DND-41 (cell line): ENCODE data around the gene COL23A1.

Experiments used
- ATAC-seq: fragments of 200-7000 bp; cut with Tn5 transposase; 3 replicates; pipeline ENCODE4 v1.9.1; 2021; ENCODE audit warnings: low read depth; ENCODE audit not compliant: insufficient read depth
- DNase-seq: peaks from one replicate; pipeline ENCODE4 v3.0.0-alpha.2; 2020
- H2AFZ ChIP-seq: 2 replicates; pipeline ENCODE4 v1.6.0; 2012; ENCODE audit warnings: low read depth, low read length
- H3K27ac ChIP-seq: 2 replicates; pipeline ENCODE4 v1.5.1; 2012; ENCODE audit warnings: low read length, inconsistent platforms
- H3K27me3 ChIP-seq: fragments of 200-600 bp; sonication (generic); 2 replicates; pipeline ENCODE4 v1.6.0; 2012; ENCODE audit warnings: low read length, mild to moderate bottlenecking, inconsistent platforms; ENCODE audit not compliant: insufficient read depth, poor library complexity
- H3K36me3 ChIP-seq: 2 replicates; pipeline ENCODE4 v1.5.1; 2012; ENCODE audit warnings: low read length, inconsistent platforms; ENCODE audit not compliant: insufficient read depth
- H3K4me1 ChIP-seq: 2 replicates; pipeline ENCODE4 v1.5.1; 2012; ENCODE audit warnings: mild to moderate bottlenecking, low read length; ENCODE audit not compliant: insufficient read depth
- H3K4me2 ChIP-seq: 2 replicates; pipeline ENCODE4 v1.6.0; 2012; ENCODE audit warnings: mild to moderate bottlenecking, moderate library complexity, low read length, inconsistent platforms; ENCODE audit not compliant: insufficient read depth
- H3K4me3 ChIP-seq, 2 experiments: fragments of 200-600 bp in 1 of 2; shearing (Covaris generic) in 1 of 2; 2 replicates each; pipeline ENCODE4 v1.5.1; 2012 to 2016; ENCODE audit warnings: inconsistent platforms in 2 of 2, low read length in 2 of 2, mild to moderate bottlenecking in 2 of 2, low read depth in 1 of 2, moderate library complexity in 1 of 2
- H3K79me2 ChIP-seq: 2 replicates; pipeline ENCODE4 v1.6.0; 2012; ENCODE audit warnings: low read length, inconsistent platforms; ENCODE audit not compliant: insufficient read depth
- H3K9ac ChIP-seq: 2 replicates; pipeline ENCODE4 v1.6.0; 2012; ENCODE audit warnings: low read depth, mild to moderate bottlenecking, inconsistent platforms, low read length, moderate library complexity
- H3K9me3 ChIP-seq: 2 replicates; pipeline ENCODE4 v1.5.1; 2012; ENCODE audit warnings: low read length, moderate library complexity, mild to moderate bottlenecking, inconsistent platforms; ENCODE audit not compliant: insufficient read depth, severe bottlenecking
- H4K20me1 ChIP-seq: 2 replicates; pipeline ENCODE4 v1.6.0; 2012; ENCODE audit warnings: low read length; ENCODE audit not compliant: insufficient read depth
- EZH2 ChIP-seq: IDR thresholded peaks from 3 replicates; pipeline ENCODE4 v1.6.1; 2012; ENCODE audit warnings: borderline replicate concordance, low read depth, mild to moderate bottlenecking, moderate library complexity, low read length, inconsistent platforms; ENCODE audit not compliant: severe bottlenecking
- TF ChIP-seq, protein P1 (sequence below): IDR thresholded peaks from 2 replicates; pipeline ENCODE4 v1.5.1; 2012; ENCODE audit warnings: borderline replicate concordance, low read length, moderate library complexity, mild to moderate bottlenecking; ENCODE audit not compliant: poor library complexity, severe bottlenecking; ENCODE audit errors: extremely low read depth

COL23A1 gene

DNA sequence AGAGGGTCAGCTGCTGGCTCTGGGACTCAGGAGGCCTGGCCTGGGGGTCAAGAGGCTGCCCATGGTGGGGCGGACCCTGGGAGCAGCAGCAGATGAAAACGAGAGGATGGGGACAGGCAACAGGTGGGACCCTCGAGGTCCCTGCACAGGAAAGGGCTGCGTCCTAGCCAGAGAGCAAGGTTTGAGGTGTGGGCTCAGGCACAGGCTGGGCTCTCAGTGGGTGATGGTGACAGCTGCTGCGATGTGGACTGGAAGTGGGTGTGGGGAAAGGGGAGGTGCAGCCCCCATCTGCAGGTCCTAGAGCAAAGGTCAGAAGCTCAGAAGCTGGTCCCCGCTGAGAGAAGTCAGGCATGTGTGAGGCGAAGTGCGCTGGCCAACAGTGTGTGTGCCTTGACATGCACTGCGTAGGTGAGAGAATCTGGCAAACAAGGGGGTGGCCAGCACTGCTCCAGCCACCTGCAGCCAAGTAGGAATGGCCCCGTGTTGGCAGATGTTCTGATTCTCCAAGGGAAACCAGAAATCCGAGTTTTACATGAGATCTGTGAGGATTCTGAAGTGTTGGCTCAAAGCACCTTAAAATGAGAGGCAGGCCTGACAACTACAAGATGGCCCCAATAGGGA is 85.7 kb downstream of the COL23A1 start:
- no peaks in the 10 kb centered on the region for H3K9me3 ChIP-seq
- no peaks in the 10 kb centered on the region for H3K4me1 ChIP-seq
- DNase-seq (no peak), ATAC-seq (no peak)
- TF ChIP-seq EZH2 = no peak
- TF ChIP-seq, protein P1, sequence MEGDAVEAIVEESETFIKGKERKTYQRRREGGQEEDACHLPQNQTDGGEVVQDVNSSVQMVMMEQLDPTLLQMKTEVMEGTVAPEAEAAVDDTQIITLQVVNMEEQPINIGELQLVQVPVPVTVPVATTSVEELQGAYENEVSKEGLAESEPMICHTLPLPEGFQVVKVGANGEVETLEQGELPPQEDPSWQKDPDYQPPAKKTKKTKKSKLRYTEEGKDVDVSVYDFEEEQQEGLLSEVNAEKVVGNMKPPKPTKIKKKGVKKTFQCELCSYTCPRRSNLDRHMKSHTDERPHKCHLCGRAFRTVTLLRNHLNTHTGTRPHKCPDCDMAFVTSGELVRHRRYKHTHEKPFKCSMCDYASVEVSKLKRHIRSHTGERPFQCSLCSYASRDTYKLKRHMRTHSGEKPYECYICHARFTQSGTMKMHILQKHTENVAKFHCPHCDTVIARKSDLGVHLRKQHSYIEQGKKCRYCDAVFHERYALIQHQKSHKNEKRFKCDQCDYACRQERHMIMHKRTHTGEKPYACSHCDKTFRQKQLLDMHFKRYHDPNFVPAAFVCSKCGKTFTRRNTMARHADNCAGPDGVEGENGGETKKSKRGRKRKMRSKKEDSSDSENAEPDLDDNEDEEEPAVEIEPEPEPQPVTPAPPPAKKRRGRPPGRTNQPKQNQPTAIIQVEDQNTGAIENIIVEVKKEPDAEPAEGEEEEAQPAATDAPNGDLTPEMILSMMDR = no peak
- no peaks in the 10 kb centered on the region for H4K20me1 ChIP-seq
- H3K36me3 ChIP-seq = no peaks in the 10 kb centered on the region
- no peaks in the 10 kb centered on the region for H3K79me2 ChIP-seq
- H2AFZ ChIP-seq = no peak overlapping the region
- H3K27ac ChIP-seq = no peak overlapping the region
- H3K4me2 ChIP-seq = no peak overlapping the region
- no peaks in the 10 kb centered on the region for H3K27me3 ChIP-seq
- H3K9ac ChIP-seq = no peak overlapping the region
- H3K4me3 ChIP-seq = no peak overlapping the region

DNA sequence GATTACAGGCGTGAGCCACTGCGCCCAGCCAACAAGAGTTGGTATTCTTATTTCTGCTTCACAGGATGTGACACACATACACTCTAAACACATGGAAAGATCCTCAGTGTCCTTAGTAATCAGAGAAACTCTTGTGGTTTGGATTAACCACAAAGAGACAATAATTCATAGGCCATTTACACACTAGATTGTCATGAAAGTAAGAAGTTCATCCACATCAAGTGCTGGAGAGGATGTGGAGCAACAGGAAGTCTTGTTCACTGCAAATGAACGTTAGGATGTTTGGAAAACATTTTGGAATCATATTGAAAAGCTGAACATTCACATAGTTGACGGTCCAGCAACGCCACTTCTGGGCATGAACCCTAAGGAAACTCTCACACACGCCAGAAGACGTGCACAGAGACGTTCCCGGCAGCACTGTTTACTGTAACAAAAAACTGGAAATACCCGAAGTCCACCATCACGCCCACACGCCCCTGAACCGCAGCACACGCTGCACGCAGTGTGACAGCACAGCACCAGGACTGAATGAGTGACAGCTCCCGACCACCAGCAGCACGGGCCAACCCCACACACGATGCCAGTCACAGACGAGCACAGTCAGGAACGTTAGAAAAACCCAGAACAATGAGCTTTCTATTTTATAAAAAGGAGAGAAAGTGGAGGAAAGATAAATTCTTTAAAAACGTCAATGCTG is 87.6 kb downstream of the COL23A1 start:
- Histone ChIP-seq H3K27ac (no peak overlapping the region), H3K79me2 (no peaks in the 10 kb centered on the region), H3K4me1 (no peaks in the 10 kb centered on the region), H2AFZ (no peak overlapping the region), H3K9ac (no peak overlapping the region), H3K4me2 (no peak overlapping the region), H3K4me3 (no peak overlapping the region), H4K20me1 (no peaks in the 10 kb centered on the region), H3K9me3 (no peaks in the 10 kb centered on the region), H3K36me3 (no peaks in the 10 kb centered on the region), H3K27me3 (no peaks in the 10 kb centered on the region)
- DNase-seq = no peak
- TF ChIP-seq, protein P1 = no peak
- TF ChIP-seq EZH2 = no peak
- ATAC-seq = no peak

DNA sequence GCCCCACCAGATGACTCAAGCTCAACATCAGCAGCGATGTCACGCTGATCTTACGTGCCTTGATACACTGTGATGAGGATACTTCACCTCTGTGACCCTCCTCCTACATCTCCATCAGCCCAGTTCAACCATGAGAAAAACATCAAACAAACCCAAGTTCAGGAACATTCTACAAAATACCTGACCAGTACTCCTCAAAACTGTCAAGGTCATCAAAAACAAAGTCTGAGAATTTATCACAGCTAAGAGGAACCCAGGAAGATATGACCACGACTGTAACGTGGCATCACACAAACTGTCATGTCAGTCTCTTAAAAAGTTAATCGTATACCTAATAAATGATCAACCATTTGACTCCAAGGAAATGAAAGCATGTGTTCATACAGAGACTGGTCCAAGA is 90.8 kb downstream of the COL23A1 start:
- Histone ChIP-seq H4K20me1 (no peaks in the 10 kb centered on the region), H3K4me1 (no peaks in the 10 kb centered on the region), H3K27me3 (no peaks in the 10 kb centered on the region), H3K4me2 (no peak overlapping the region), H3K9me3 (no peaks in the 10 kb centered on the region), H3K27ac (no peak overlapping the region), H3K9ac (no peak overlapping the region), H3K36me3 (no peaks in the 10 kb centered on the region), H3K79me2 (no peaks in the 10 kb centered on the region), H3K4me3 (no peak overlapping the region), H2AFZ (no peak overlapping the region)
- TF ChIP-seq, protein P1 = no peak
- no peak for TF ChIP-seq EZH2
- DNase-seq = no peak
- no peak for ATAC-seq
